WERI-Rb-1 (cell line): ENCODE measurements around the gene IFIT3.

Experiments used
- DNase-seq: peaks from one replicate; pipeline ENCODE4 v3.0.0-alpha.2; 2020
- H3K27ac ChIP-seq: fragments of 250-450 bp; sonication (Bioruptor Pico); 2 replicates; pipeline ENCODE4 v1.5.1; 2020; ENCODE audit warnings: mild to moderate bottlenecking, moderate library complexity
- H3K27me3 ChIP-seq: fragments of 250-450 bp; sonication (Bioruptor Pico); 2 replicates; pipeline ENCODE4 v1.5.1; 2021; ENCODE audit warnings: mild to moderate bottlenecking, low read depth, moderate library complexity; ENCODE audit not compliant: insufficient read depth, severe bottlenecking
- H3K36me3 ChIP-seq: fragments of 250-450 bp; sonication (Bioruptor Pico); 2 replicates; pipeline ENCODE4 v1.5.1; 2020; ENCODE audit warnings: mild to moderate bottlenecking, moderate library complexity
- H3K4me3 ChIP-seq: 2 replicates; pipeline ENCODE4 v1.5.1; 2011; ENCODE audit warnings: low read depth, mild to moderate bottlenecking, control low read depth, low read length
- H3K9me3 ChIP-seq: fragments of 250-450 bp; sonication (Bioruptor Pico); 2 replicates; pipeline ENCODE4 v1.5.1; 2021; ENCODE audit warnings: mild to moderate bottlenecking, moderate library complexity; ENCODE audit not compliant: severe bottlenecking
- CTCF ChIP-seq: IDR thresholded peaks from 2 replicates; pipeline ENCODE4 v1.5.1; 2011; ENCODE audit warnings: low read depth, mild to moderate bottlenecking, control low read depth, inconsistent platforms, low read length

IFIT3 gene

GRCh38 chr10:89295597-89295996 is 32.2 kb upstream of the IFIT3 start:
- H3K36me3 ChIP-seq: no peaks in the 10 kb centered on the region
- DNase-seq: no peak
- H3K27me3 ChIP-seq: no peaks in the 10 kb centered on the region
- H3K4me3 ChIP-seq: no peak overlapping the region
- no peak for TF ChIP-seq CTCF
- no peak overlapping the region for H3K27ac ChIP-seq
- H3K9me3 ChIP-seq: peaks cover 3% of the 10 kb centered on the region

- Histone ChIP-seq H3K4me3 (no peak overlapping the region), H3K9me3 (peaks cover 3% of the 10 kb centered on the region), H3K36me3 (no peaks in the 10 kb centered on the region), H3K27me3 (no peaks in the 10 kb centered on the region), H3K27ac (no peak overlapping the region)
- DNase-seq: no peak
- no peak for TF ChIP-seq CTCF
Observed at GRCh38 chr10:89296220-89296648, 31.6 kb upstream of the IFIT3 start.

GRCh38 chr10:89297356-89297755 is 30.4 kb upstream of the IFIT3 start:
- no peak overlapping the region for H3K4me3 ChIP-seq
- H3K27ac ChIP-seq: no peak overlapping the region
- no peaks in the 10 kb centered on the region for H3K36me3 ChIP-seq
- peaks cover 3% of the 10 kb centered on the region for H3K9me3 ChIP-seq
- DNase-seq: no peak
- H3K27me3 ChIP-seq: no peaks in the 10 kb centered on the region
- no peak for TF ChIP-seq CTCF

GRCh38 chr10:89297791-89298190 is 30.0 kb upstream of the IFIT3 start:
- H3K9me3 ChIP-seq: peaks cover 3% of the 10 kb centered on the region
- no peak overlapping the region for H3K4me3 ChIP-seq
- no peaks in the 10 kb centered on the region for H3K36me3 ChIP-seq
- H3K27ac ChIP-seq: no peak overlapping the region
- H3K27me3 ChIP-seq: no peaks in the 10 kb centered on the region
- DNase-seq: no peak
- no peak for TF ChIP-seq CTCF

- TF ChIP-seq CTCF: no peak
- H3K9me3 ChIP-seq: peaks cover 3% of the 10 kb centered on the region
- no peaks in the 10 kb centered on the region for H3K36me3 ChIP-seq
- H3K4me3 ChIP-seq: no peak overlapping the region
- DNase-seq: no peak
- H3K27me3 ChIP-seq: no peaks in the 10 kb centered on the region
- no peak overlapping the region for H3K27ac ChIP-seq
Observed at GRCh38 chr10:89299031-89299430, 28.8 kb upstream of the IFIT3 start.

GRCh38 chr10:89301232-89301631 is 26.6 kb upstream of the IFIT3 start:
- peaks cover 3% of the 10 kb centered on the region for H3K9me3 ChIP-seq
- TF ChIP-seq CTCF: no peak
- H3K27me3 ChIP-seq: no peaks in the 10 kb centered on the region
- no peak overlapping the region for H3K4me3 ChIP-seq
- H3K27ac ChIP-seq: no peak overlapping the region
- no peaks in the 10 kb centered on the region for H3K36me3 ChIP-seq
- DNase-seq: no peak
